ENCODE data around the gene CFAP100.

- TF ChIP-seq CTCF (IDR thresholded peaks at IDR 0.05; ENCODE audit: low read length): no peak
- no peak for TF ChIP-seq EZH2 (IDR thresholded peaks at IDR 0.05; ENCODE audit: borderline replicate concordance, low read length)
Observed at GRCh38 chr3:126440709-126440995, 45.9 kb downstream of the CFAP100 start.

Data from OCI-LY1 (cell line).